T47D (cell line): ENCODE results near the gene NBPF12.
A peak's percentile ranks its signal among the peaks of the same experiment; 100 is the strongest.
"Not testable (repeated sequence)": the region's sequence is repeated elsewhere in the genome, so short reads cannot be mapped to it uniquely, and the experiment has no call there.

ENCODE experiments used
- DNase-seq, 2 experiments: peaks; one replicate each; pipeline versions ENCODE4 v3.0.0 to v3.0.0-alpha.2; 2011 to 2012; ENCODE audit warnings: low read depth in 1 of 2, low spot score in 1 of 2
- JUND ChIP-seq: IDR thresholded peaks from 2 replicates; pipeline ENCODE4 v1.6.1; 2012; ENCODE audit warnings: low read depth
- in situ Hi-C: cut with HindIII; loops from 2 replicates; pipeline ENCODE4 v1.10.0; 2016; ENCODE audit warnings: low sequenced_read_pairs, low pct_unique_long_range_greater_than_20kb

NBPF12 gene

GRCh38 chr1:146966351-146966750 is 28.2 kb downstream of the NBPF12 start:
- in situ Hi-C loops: not testable (repeated sequence)
- peak in 1 of 2 experiments; percentile 13 for DNase-seq

DNA sequence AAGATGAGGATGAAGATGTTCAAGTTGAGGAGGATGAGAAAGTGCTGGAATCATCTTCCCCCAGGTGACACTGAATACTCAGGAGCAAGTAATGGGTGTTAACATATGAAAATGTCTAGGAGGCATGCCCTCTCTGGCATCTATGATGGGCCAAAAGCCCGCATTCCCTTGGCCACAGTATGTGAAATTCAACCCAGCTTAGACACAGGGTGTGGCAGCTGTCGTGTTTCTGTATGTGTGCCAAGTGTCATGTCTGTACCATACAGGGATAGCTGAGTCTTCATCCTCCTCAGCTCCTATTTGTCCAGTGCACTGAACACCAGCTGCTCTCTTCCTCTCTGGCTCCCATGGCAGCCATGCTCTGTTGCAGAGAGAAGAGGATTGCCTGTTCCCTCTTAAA is 32.5 kb downstream of the NBPF12 start:
- in situ Hi-C loops, DNase-seq: not testable (repeated sequence)

- DNase-seq, in situ Hi-C loops: not testable (repeated sequence)
These were observed 34.6 kb downstream of the NBPF12 start for GRCh38 chr1:146972681-146973080.

GRCh38 chr1:146985855-146986254 is 47.7 kb downstream of the NBPF12 start:
- in situ Hi-C loops, DNase-seq: not testable (repeated sequence)

DNA sequence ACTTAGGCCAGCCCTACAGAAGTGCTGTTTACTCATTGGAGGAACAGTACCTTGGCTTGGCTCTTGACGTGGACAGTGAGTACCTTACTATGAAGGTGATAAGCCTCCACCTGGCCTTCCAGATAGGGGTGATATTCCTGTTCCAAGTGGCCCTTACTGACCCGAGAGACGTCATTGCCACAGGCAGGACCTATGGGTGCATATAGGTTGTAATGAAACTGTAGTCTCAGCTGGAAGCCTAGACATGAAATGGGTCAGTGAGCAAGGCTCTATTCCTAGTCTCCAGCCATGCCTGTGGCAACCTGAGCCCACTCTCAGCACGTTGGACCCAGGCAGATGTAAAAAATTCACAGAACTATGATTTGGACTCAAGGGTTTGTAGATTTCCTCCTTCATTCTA is 48.3 kb downstream of the NBPF12 start:
- in situ Hi-C loops, DNase-seq: not testable (repeated sequence)

- in situ Hi-C loops, DNase-seq: not testable (repeated sequence)
These were observed 49.4 kb downstream of the NBPF12 start for GRCh38 chr1:146987502-146987901.

GRCh38 chr1:146989455-146989854 is 51.3 kb downstream of the NBPF12 start:
- in situ Hi-C loops, DNase-seq: not testable (repeated sequence)

DNA sequence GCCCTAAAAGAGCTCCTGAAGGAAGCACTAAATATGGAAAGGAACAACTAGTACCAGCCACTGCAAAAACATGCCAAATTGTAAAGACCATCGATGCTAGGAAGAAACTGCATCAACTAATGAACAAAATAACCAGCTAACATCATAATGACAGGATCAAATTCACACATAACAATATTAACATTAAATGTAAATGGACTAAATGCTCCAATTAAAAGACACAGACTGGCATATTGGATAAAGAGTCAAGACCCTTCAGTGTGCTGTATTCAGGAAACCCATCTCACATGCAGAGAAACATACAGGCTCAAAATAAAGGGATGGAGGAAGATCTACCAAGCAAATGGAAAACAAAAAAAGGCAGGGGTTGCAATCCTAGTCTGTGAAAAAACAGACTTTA is 70.4 kb downstream of the NBPF12 start:
- DNase-seq, in situ Hi-C loops: not testable (repeated sequence)

- in situ Hi-C loops: not testable (repeated sequence)
These were observed 88.9 kb downstream of the NBPF12 start for GRCh38 chr1:147026975-147027374.

GRCh38 chr1:147030066-147030653 is 92.0 kb downstream of the NBPF12 start:
- DNase-seq, in situ Hi-C loops: not testable (repeated sequence)

More at GRCh38 chr1:147026975-147027374, 88.9 kb downstream of the NBPF12 start:
- DNase-seq: not testable (repeated sequence)

DNA sequence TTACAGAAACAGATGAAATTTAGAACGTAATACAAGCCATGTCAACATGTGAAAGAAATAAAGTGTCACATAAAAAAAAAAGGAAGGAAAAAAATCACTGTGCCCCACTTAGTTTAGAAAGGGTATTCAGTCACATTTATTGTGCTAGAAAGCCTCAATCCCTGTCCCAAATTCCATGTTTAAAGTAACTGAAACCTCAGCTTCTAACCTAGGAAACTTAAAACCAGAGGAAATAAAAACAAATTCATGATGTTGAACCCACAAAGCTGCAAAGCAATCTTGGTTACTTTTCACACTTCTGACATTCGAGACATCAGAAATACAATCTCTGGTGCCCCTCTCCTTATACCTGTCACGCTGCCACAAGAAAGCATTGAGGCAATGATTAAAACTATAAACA is 101.8 kb downstream of the NBPF12 start:
- in situ Hi-C loops: no loop called here
- DNase-seq: no peak
- no peak for TF ChIP-seq JUND

- DNase-seq, in situ Hi-C loops: not testable (repeated sequence)
These were observed 104.8 kb downstream of the NBPF12 start for GRCh38 chr1:147042891-147043290.

DNA sequence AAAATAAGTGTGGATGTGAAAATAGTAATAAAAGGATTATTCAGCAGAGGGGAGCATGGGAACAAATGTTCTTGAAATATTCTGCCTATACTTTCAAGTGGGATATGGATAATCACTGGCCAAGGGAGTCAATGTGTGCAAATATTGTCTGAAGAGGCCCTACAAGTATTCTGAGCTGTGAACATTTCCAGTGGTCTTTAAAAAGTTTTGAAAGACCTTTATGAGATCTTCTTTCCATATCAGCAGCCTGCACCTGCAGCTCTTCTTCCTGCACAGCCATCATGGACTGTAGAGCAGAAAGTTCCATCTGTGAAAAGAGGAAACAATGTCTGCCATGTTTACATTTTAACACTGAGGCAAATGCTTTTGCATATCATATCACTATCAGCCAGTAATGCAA is 106.4 kb downstream of the NBPF12 start:
- in situ Hi-C loops, DNase-seq: not testable (repeated sequence)
